ENCODE measurements around the gene VPS45. TPM values are rescaled to one million over a fixed set of nuclear protein-coding genes. Genes with fewer than 3 reads are reported as not detected.

VPS45 gene
- total and polyA plus RNA-seq, 2 of the 13 experiments (the other 11 are each of a cell fraction or from before 2014, with no cell fraction given): 15.2 to 25.2 TPM

- TF ChIP-seq ZNF609 (CRISPR knock-in tag; IDR thresholded peaks at IDR 0.05; ENCODE audit: borderline replicate concordance) (no peak), ZNF552 (CRISPR knock-in tag; IDR thresholded peaks at IDR 0.05; ENCODE audit: borderline replicate concordance) (no peak), TBP (CRISPR knock-in tag; IDR thresholded peaks at IDR 0.05) (no peak), ZMYM4 (CRISPR knock-in tag; IDR thresholded peaks at IDR 0.05) (no peak), SOX5 (CRISPR knock-in tag; IDR thresholded peaks at IDR 0.05; ENCODE audit: borderline replicate concordance) (no peak), HINFP (CRISPR knock-in tag; IDR thresholded peaks at IDR 0.05; ENCODE audit: low read depth) (no peak), PHF20 (CRISPR knock-in tag; IDR thresholded peaks at IDR 0.05) (no peak), ZNF790 (CRISPR knock-in tag; IDR thresholded peaks at IDR 0.05; ENCODE audit: borderline replicate concordance) (no peak)
Observed at GRCh38 chr1:150126811-150127210, 59.2 kb downstream of the VPS45 start (continued).

All from HepG2 (cell line).